OCI-LY7 (cell line): Measurements from ENCODE around the gene SPEN. TPM values are rescaled to one million over a fixed set of nuclear protein-coding genes. Genes with fewer than 3 reads are reported as not detected.

Experiments used
- BruUV-seq: library from RNA; stranded (reverse); fragments of 400-500 nt; replicated peaks from 2 replicates; lab custom pipeline; 2021; lab: Mats Ljungman, UMichigan
- CTCF ChIA-PET: fragments of 300-600 bp; sonication (Branson Sonifier 250); formaldehyde crosslinking; loops from one replicate; lab custom pipeline; 2022; ENCODE audit warnings: antibody characterized with exemption; ENCODE audit not compliant: unreplicated experiment; lab: Charles Lee
- POLR2A ChIA-PET: fragments of 300-600 bp; sonication (Branson Sonifier 250); formaldehyde crosslinking; loops from one replicate; lab custom pipeline; 2022; ENCODE audit warnings: antibody characterized with exemption; lab: Charles Lee
- DNase-seq: peaks from one replicate; pipeline ENCODE4 v3.0.0-alpha.2; 2015; ENCODE audit warnings: low spot score
- H2AFZ ChIP-seq: fragments of 200-600 bp; sonication (generic), shearing (Covaris generic); 2 replicates; pipeline ENCODE4 v1.6.1; 2014; ENCODE audit warnings: mild to moderate bottlenecking, antibody characterized with exemption, low read length, moderate library complexity
- H3K27ac ChIP-seq: fragments of 200-600 bp; sonication (generic); 2 replicates; pipeline ENCODE4 v1.5.1; 2014; ENCODE audit warnings: mixed run types, low read depth, mild to moderate bottlenecking, moderate library complexity, low read length, inconsistent platforms; ENCODE audit not compliant: poor library complexity, severe bottlenecking
- H3K36me3 ChIP-seq: fragments of 200-600 bp; sonication (generic); 2 replicates; pipeline ENCODE4 v1.6.1; 2014; ENCODE audit warnings: mild to moderate bottlenecking, antibody characterized with exemption, low read length, moderate library complexity, mixed read lengths; ENCODE audit not compliant: insufficient read depth
- H3K4me1 ChIP-seq: fragments of 200-600 bp; sonication (generic); 2 replicates; pipeline ENCODE4 v1.5.1; 2014; ENCODE audit warnings: mild to moderate bottlenecking, low read length; ENCODE audit not compliant: insufficient read depth, poor library complexity, severe bottlenecking
- H3K4me2 ChIP-seq: fragments of 200-600 bp; sonication (generic); 2 replicates; pipeline ENCODE4 v1.6.1; 2014; ENCODE audit warnings: mild to moderate bottlenecking, low read length
- H3K4me3 ChIP-seq: fragments of 200-600 bp; sonication (generic); 2 replicates; pipeline ENCODE4 v1.5.1; 2014; ENCODE audit warnings: mild to moderate bottlenecking, low read depth, low read length; ENCODE audit not compliant: poor library complexity, severe bottlenecking
- H3K79me2 ChIP-seq: fragments of 200-600 bp; sonication (generic); 2 replicates; pipeline ENCODE4 v1.6.1; 2016; ENCODE audit warnings: low read depth, mild to moderate bottlenecking, low read length, moderate library complexity, mixed read lengths; ENCODE audit not compliant: insufficient read depth
- H3K9me2 ChIP-seq: fragments of 200-600 bp; sonication (generic); 2 replicates; pipeline ENCODE4 v1.6.1; 2016; ENCODE audit warnings: mild to moderate bottlenecking, low read length, mixed read lengths; ENCODE audit not compliant: insufficient read depth
- H3K9me3 ChIP-seq: fragments of 200-600 bp; sonication (generic); 2 replicates; pipeline ENCODE4 v1.6.1; 2014; ENCODE audit warnings: mild to moderate bottlenecking, mixed run types, low read length, mixed read lengths
- H4K20me1 ChIP-seq: fragments of 200-600 bp; sonication (generic); 2 replicates; pipeline ENCODE4 v1.6.1; 2014; ENCODE audit warnings: mild to moderate bottlenecking, antibody characterized with exemption, low read length, moderate library complexity, mixed read lengths; ENCODE audit not compliant: insufficient read depth
- CTCF ChIP-seq: fragments of 200-600 bp; sonication (generic); conservative IDR thresholded peaks from 2 replicates; pipeline ENCODE4 v1.5.1; 2014; ENCODE audit warnings: mild to moderate bottlenecking, antibody characterized with exemption, low read length, moderate library complexity, mixed read lengths
- EZH2phosphoT487 ChIP-seq: fragments of 200-600 bp; sonication (generic); IDR thresholded peaks from 2 replicates; pipeline ENCODE4 v1.6.1; 2018; ENCODE audit warnings: low read depth, borderline replicate concordance, mild to moderate bottlenecking, mixed run types, antibody characterized with exemption, low read length, moderate library complexity, mixed read lengths
- intact Hi-C: fragments of 100-400 bp; cut with micrococcal nuclease; formaldehyde crosslinking; loops from one replicate; pipeline ENCODE4 v1.10.0; 2022; ENCODE audit not compliant: unreplicated experiment
- total RNA-seq, 2 experiments: library from RNA; depleted of rRNA in 1 of 2; stranded (reverse); fragments of >200 nt in 1 of 2; shearing (Covaris generic) in 1 of 2; gene quantifications; 2 replicates each; pipeline ENCODE4 v1.2.3, GENCODE V29; 2014 to 2022

SPEN gene
- total RNA-seq, 2 experiments from 2014 or later = 40.7 to 87.1 TPM

GRCh38 chr1:15884477-15884876, 37.0 kb downstream of the SPEN start:
- Histone ChIP-seq H3K4me2 (no peak overlapping the region), H3K79me2 (peaks cover 99% of the 10 kb centered on the region), H2AFZ (no peak overlapping the region), H3K4me1 (peaks cover 33% of the 10 kb centered on the region), H3K4me3 (no peak overlapping the region), H4K20me1 (peaks cover 60% of the 10 kb centered on the region), H3K27ac (no peak overlapping the region), H3K9me2 (no peaks in the 10 kb centered on the region), H3K9me3 (no peaks in the 10 kb centered on the region), H3K36me3 (peaks cover 70% of the 10 kb centered on the region)
- ChIA-PET POLR2A (no interaction called here), CTCF (no interaction called here)
- TF ChIP-seq CTCF (no peak), EZH2phosphoT487 (no peak)
- intact Hi-C loops = loop anchor here (5.0 kb wide), 1 partner anchor 67 kb away; no protein-coding TSS in a partner anchor
- BruUV-seq = no TSS peak
- no peak for DNase-seq

GRCh38 chr1:15885269-15885668, 37.8 kb downstream of the SPEN start:
- peaks cover 33% of the 10 kb centered on the region for H3K4me1 ChIP-seq

More at GRCh38 chr1:15885269-15885668, 37.8 kb downstream of the SPEN start:
- Histone ChIP-seq H3K4me3 (no peak overlapping the region), H3K9me2 (no peaks in the 10 kb centered on the region), H3K27ac (no peak overlapping the region), H4K20me1 (peaks cover 68% of the 10 kb centered on the region), H3K36me3 (peaks cover 73% of the 10 kb centered on the region), H3K9me3 (no peaks in the 10 kb centered on the region), H3K4me2 (peak overlapping the region; percentile 33; the same call in 1 of the 2 replicates), H2AFZ (no peak overlapping the region), H3K79me2 (peaks cover 100% of the 10 kb centered on the region)
- ChIA-PET CTCF (no interaction called here), POLR2A (interaction anchor here (0.6 kb wide), 1 partner anchor 586 kb away, joined by 5 read pairs; no protein-coding TSS in a partner anchor)
- intact Hi-C loops = no loop called here
- TF ChIP-seq CTCF = no peak
- no peak for TF ChIP-seq EZH2phosphoT487
- no TSS peak for BruUV-seq
- no peak for DNase-seq
